ENCODE data around the gene TRIM71.

The TRIM71 gene

DNA sequence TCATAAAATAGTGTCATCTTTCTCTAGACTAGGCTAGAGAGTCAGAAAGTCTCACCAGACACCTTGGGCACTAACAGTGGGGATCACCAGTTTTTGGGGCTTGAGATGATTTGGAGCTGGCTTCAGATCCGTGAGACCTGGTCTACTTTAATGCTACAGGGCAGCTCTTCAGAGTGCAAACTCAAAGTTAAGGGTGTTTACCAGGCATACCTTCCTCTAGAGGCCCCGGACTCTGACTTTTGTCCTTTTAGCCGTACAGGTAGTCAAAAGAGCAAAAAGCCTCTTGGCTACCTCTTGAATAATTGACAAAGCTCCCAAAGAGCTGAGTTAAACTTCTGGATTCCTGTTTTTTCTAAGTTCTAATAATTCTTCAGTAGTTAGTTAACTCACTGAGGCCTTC lies 92.2 kb downstream of the TRIM71 start:
- H3K4me3 ChIP-seq (ENCODE audit: low read depth, low read length): no peak overlapping the region
- ChIA-PET POLR2A (no interaction called here), CTCF (interaction anchor here (0.6 kb wide), 1 partner anchor 600 kb away, joined by 3 read pairs; no protein-coding TSS in a partner anchor)
- no peaks in the 10 kb centered on the region for H3K36me3 ChIP-seq (ENCODE audit: control insufficient read depth in 2 of 2, insufficient read depth in 1 of 2, low read length in 2 of 2)
- no peaks in the 10 kb centered on the region for H3K9me3 ChIP-seq (ENCODE audit: control insufficient read depth, insufficient read depth, low read depth, low read length)
- no peak for TF ChIP-seq ZNF16 (tag by site-specific recombination; IDR thresholded peaks at IDR 0.05; ENCODE audit: low read depth)
- TF ChIP-seq ZNF658 (tag by site-specific recombination; IDR thresholded peaks at IDR 0.05): no peak
- TF ChIP-seq, protein P1, sequence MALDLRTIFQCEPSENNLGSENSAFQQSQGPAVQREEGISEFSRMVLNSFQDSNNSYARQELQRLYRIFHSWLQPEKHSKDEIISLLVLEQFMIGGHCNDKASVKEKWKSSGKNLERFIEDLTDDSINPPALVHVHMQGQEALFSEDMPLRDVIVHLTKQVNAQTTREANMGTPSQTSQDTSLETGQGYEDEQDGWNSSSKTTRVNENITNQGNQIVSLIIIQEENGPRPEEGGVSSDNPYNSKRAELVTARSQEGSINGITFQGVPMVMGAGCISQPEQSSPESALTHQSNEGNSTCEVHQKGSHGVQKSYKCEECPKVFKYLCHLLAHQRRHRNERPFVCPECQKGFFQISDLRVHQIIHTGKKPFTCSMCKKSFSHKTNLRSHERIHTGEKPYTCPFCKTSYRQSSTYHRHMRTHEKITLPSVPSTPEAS (tag by site-specific recombination; IDR thresholded peaks at IDR 0.05): no peak
- TF ChIP-seq, protein P2, sequence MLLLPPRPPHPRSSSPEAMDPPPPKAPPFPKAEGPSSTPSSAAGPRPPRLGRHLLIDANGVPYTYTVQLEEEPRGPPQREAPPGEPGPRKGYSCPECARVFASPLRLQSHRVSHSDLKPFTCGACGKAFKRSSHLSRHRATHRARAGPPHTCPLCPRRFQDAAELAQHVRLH (tag by site-specific recombination; IDR thresholded peaks at IDR 0.05): no peak
- TF ChIP-seq ZBTB8A (tag by site-specific recombination; IDR thresholded peaks at IDR 0.05): no peak
- TF ChIP-seq ZBTB20 (tag by site-specific recombination; IDR thresholded peaks at IDR 0.05): no peak
- TF ChIP-seq ZNF548 (tag by site-specific recombination; IDR thresholded peaks at IDR 0.05): no peak
- no peak for TF ChIP-seq ZNF10 (tag by site-specific recombination; IDR thresholded peaks at IDR 0.05)
- no peaks in the 10 kb centered on the region for H3K4me1 ChIP-seq (ENCODE audit: control insufficient read depth, insufficient read depth, low read length)
- no peak overlapping the region for H3K27ac ChIP-seq (ENCODE audit: extremely low read depth, low read depth, low read length)

DNA sequence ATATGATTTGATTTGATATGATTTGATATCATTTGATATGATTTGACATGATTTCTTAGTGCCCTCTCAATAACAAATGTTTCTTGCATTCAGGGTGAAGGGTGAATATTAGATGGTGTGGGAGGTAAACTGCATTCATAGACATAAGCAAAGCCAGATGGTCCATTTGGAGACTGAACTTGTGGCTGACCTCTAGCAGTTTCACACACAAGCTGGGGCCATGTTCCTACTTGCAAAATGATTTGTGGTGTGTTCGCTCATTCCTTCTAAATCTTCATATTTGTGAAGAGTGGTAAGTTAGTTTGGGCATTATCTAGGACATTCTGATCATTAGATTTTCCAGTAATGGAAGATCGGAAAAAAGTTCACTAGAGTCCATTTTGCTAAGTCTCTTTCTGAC lies 93.2 kb downstream of the TRIM71 start:
- POLR2A ChIA-PET: no interaction called here
- H3K36me3 ChIP-seq (ENCODE audit: control insufficient read depth in 2 of 2, insufficient read depth in 1 of 2, low read length in 2 of 2): no peaks in the 10 kb centered on the region
- TF ChIP-seq ZNF571 (tag by site-specific recombination; IDR thresholded peaks at IDR 0.05) (no peak), ZNF521 (tag by site-specific recombination; IDR thresholded peaks at IDR 0.05) (no peak), ZBTB8A (tag by site-specific recombination; IDR thresholded peaks at IDR 0.05) (no peak)
- no peaks in the 10 kb centered on the region for H3K4me1 ChIP-seq (ENCODE audit: control insufficient read depth, insufficient read depth, low read length)
- H3K9me3 ChIP-seq (ENCODE audit: control insufficient read depth, insufficient read depth, low read depth, low read length): no peaks in the 10 kb centered on the region
- no peak overlapping the region for H3K27ac ChIP-seq (ENCODE audit: extremely low read depth, low read depth, low read length)
- no peak overlapping the region for H3K4me3 ChIP-seq (ENCODE audit: low read depth, low read length)
- CTCF ChIA-PET: no interaction called here

DNA sequence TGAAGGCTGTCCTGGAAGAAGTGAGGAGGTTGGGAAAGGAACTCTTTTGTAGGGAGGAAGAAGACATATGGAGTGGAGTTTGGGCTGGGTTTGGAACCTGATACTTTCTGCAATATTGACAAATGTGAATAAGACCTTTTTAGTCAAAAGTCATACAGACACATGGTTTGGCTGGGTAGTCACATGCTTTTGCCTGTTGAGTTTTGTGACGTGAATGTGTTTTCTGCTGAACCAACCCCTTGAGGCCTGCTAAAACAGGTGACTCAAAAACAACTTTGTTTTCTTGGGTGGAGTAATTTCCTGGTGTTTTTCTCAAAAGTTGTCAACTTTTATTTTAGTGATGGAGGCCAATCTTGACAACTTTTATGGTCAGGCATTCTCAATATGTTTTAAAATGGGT lies 94.2 kb downstream of the TRIM71 start:
- H3K9me3 ChIP-seq (ENCODE audit: control insufficient read depth, insufficient read depth, low read depth, low read length): no peaks in the 10 kb centered on the region
- H3K4me1 ChIP-seq (ENCODE audit: control insufficient read depth, insufficient read depth, low read length): no peaks in the 10 kb centered on the region
- H3K27ac ChIP-seq (ENCODE audit: extremely low read depth, low read depth, low read length): no peak overlapping the region
- ChIA-PET POLR2A (no interaction called here), CTCF (no interaction called here)
- H3K4me3 ChIP-seq (ENCODE audit: low read depth, low read length): no peak overlapping the region
- TF ChIP-seq, protein P3, sequence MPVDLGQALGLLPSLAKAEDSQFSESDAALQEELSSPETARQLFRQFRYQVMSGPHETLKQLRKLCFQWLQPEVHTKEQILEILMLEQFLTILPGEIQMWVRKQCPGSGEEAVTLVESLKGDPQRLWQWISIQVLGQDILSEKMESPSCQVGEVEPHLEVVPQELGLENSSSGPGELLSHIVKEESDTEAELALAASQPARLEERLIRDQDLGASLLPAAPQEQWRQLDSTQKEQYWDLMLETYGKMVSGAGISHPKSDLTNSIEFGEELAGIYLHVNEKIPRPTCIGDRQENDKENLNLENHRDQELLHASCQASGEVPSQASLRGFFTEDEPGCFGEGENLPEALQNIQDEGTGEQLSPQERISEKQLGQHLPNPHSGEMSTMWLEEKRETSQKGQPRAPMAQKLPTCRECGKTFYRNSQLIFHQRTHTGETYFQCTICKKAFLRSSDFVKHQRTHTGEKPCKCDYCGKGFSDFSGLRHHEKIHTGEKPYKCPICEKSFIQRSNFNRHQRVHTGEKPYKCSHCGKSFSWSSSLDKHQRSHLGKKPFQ (tag by site-specific recombination; IDR thresholded peaks at IDR 0.05): no peak
- no peak for TF ChIP-seq HOXD13 (CRISPR knock-in tag; IDR thresholded peaks at IDR 0.05; ENCODE audit: borderline replicate concordance)
- no peaks in the 10 kb centered on the region for H3K36me3 ChIP-seq (ENCODE audit: control insufficient read depth in 2 of 2, insufficient read depth in 1 of 2, low read length in 2 of 2)

DNA sequence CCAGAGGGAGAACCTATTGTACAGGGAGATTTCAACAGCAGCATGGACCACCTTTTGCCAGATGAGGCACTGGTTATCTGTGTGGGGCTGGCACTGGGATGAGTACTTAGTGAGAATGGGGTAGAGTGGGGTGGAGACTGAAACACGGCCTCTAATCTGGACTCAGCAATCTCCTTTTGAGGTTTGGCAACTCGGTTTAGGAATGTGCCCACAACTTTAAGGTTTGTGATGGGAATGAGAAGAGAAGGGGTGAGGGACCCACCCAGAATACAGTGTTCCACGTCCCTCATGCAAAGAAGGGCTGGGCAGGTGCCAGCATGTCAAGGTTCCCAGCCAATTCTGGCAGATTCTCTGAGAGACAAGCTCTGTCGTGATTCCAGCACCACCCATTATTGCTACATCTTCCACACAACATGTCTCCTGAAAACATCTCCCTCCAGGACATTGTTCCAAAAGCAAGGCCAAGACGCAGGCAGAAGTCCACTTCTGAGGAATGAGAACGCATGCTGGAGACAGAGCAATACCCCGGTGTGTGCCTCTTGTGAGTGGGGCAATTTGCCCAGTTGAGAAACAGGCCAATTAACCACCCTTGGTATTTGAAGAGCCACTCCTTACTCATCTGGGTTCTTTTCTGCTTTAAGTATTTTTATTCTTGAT lies 96.1 kb downstream of the TRIM71 start:
- no peaks in the 10 kb centered on the region for H3K4me1 ChIP-seq (ENCODE audit: control insufficient read depth, insufficient read depth, low read length)
- no peaks in the 10 kb centered on the region for H3K36me3 ChIP-seq (ENCODE audit: control insufficient read depth in 2 of 2, insufficient read depth in 1 of 2, low read length in 2 of 2)
- POLR2A ChIA-PET: no interaction called here
- H3K9me3 ChIP-seq (ENCODE audit: control insufficient read depth, insufficient read depth, low read depth, low read length): no peaks in the 10 kb centered on the region
- H3K27ac ChIP-seq (ENCODE audit: extremely low read depth, low read depth, low read length): no peak overlapping the region
- no peak overlapping the region for H3K4me3 ChIP-seq (ENCODE audit: low read depth, low read length)
- TF ChIP-seq, protein P4, sequence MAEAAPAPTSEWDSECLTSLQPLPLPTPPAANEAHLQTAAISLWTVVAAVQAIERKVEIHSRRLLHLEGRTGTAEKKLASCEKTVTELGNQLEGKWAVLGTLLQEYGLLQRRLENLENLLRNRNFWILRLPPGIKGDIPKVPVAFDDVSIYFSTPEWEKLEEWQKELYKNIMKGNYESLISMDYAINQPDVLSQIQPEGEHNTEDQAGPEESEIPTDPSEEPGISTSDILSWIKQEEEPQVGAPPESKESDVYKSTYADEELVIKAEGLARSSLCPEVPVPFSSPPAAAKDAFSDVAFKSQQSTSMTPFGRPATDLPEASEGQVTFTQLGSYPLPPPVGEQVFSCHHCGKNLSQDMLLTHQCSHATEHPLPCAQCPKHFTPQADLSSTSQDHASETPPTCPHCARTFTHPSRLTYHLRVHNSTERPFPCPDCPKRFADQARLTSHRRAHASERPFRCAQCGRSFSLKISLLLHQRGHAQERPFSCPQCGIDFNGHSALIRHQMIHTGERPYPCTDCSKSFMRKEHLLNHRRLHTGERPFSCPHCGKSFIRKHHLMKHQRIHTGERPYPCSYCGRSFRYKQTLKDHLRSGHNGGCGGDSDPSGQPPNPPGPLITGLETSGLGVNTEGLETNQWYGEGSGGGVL (tag by site-specific recombination; IDR thresholded peaks at IDR 0.05): no peak
- CTCF ChIA-PET: no interaction called here
